Osteocyte (in vitro differentiated cells): ENCODE measurements around the gene ANKRD7. TPM values are rescaled to one million over a fixed set of nuclear protein-coding genes. Genes with fewer than 3 reads are reported as not detected.

ENCODE experiments used
- DNase-seq: peaks from one replicate; pipeline ENCODE4 v3.0.0; 2021; ENCODE audit warnings: mixed read lengths; ENCODE audit not compliant: unreplicated experiment; ENCODE audit errors: extremely low spot score
- H3K27ac Mint-ChIP-seq: one replicate; pipeline ENCODE4 v1.8.0; 2021; ENCODE audit warnings: mild to moderate bottlenecking, mixed read lengths; ENCODE audit not compliant: unreplicated experiment
- H3K27me3 Mint-ChIP-seq: one replicate; pipeline ENCODE4 v1.8.0; 2021; ENCODE audit warnings: mixed read lengths; ENCODE audit not compliant: unreplicated experiment
- H3K36me3 Mint-ChIP-seq: one replicate; pipeline ENCODE4 v1.8.0; 2021; ENCODE audit warnings: mixed read lengths; ENCODE audit not compliant: unreplicated experiment
- H3K4me1 Mint-ChIP-seq: one replicate; pipeline ENCODE4 v1.8.0; 2021; ENCODE audit warnings: mixed read lengths; ENCODE audit not compliant: unreplicated experiment
- H3K4me3 Mint-ChIP-seq: one replicate; pipeline ENCODE4 v1.8.0; 2021; ENCODE audit warnings: mild to moderate bottlenecking, moderate library complexity, mixed read lengths; ENCODE audit not compliant: unreplicated experiment
- H3K9me3 Mint-ChIP-seq: one replicate; pipeline ENCODE4 v1.8.0; 2021; ENCODE audit warnings: mixed read lengths; ENCODE audit not compliant: unreplicated experiment
- long read RNA-seq: library from polyadenylated mRNA; unstranded; transcript quantifications from one replicate; pipeline ENCODE4 v2.0.0, GENCODE V29; 2021
- total RNA-seq: library from RNA; stranded (reverse); gene quantifications from 2 replicates; pipeline ENCODE4 v1.2.1, GENCODE V29; 2021
- TF ChIP-seq, protein P1 (sequence below): fragments of 200-600 bp; sonication (generic); IDR thresholded peaks from 2 replicates; pipeline ENCODE4 v1.5.0; 2021; ENCODE audit warnings: antibody characterized with exemption, mild to moderate bottlenecking, moderate library complexity

ANKRD7 gene, protein sequence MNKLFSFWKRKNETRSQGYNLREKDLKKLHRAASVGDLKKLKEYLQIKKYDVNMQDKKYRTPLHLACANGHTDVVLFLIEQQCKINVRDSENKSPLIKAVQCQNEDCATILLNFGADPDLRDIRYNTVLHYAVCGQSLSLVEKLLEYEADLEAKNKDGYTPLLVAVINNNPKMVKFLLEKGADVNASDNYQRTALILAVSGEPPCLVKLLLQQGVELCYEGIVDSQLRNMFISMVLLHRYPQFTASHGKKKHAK
- not detected in 2 replicates for total RNA-seq
- long read RNA-seq, result 0 reads

DNA sequence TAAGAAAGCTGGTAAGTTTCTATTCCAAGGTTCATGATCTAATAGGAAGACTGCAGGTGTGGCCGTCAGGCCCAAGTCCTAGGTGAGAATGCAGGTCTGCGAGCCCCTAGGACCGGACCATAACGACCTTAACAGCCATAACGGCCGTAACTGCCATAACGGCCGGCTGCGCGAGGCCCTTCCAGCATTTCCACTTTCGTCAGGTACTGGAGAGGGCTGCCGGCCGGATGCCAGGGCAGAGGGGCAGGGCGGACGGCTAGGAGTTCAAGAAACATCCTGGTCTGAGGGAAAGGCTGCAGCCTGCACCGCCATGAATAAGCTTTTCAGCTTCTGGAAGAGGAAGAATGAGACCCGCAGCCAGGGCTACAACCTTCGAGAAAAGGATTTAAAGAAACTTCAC lies at the start of gene ANKRD7:
ANKRD7 (plus strand) TSS at position 184 of the 400 bp plus-strand sequence; CDS start at position 311, 127 bp downstream.
- no peaks in the 10 kb centered on the region for H3K4me1 Mint-ChIP-seq
- no peak within 1 kb of the TSS for H3K27ac Mint-ChIP-seq
- H3K9me3 Mint-ChIP-seq, result no peaks in the 10 kb centered on the region
- TF ChIP-seq, protein P1, sequence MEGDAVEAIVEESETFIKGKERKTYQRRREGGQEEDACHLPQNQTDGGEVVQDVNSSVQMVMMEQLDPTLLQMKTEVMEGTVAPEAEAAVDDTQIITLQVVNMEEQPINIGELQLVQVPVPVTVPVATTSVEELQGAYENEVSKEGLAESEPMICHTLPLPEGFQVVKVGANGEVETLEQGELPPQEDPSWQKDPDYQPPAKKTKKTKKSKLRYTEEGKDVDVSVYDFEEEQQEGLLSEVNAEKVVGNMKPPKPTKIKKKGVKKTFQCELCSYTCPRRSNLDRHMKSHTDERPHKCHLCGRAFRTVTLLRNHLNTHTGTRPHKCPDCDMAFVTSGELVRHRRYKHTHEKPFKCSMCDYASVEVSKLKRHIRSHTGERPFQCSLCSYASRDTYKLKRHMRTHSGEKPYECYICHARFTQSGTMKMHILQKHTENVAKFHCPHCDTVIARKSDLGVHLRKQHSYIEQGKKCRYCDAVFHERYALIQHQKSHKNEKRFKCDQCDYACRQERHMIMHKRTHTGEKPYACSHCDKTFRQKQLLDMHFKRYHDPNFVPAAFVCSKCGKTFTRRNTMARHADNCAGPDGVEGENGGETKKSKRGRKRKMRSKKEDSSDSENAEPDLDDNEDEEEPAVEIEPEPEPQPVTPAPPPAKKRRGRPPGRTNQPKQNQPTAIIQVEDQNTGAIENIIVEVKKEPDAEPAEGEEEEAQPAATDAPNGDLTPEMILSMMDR, result no peak
- DNase-seq, result no peak
- H3K4me3 Mint-ChIP-seq, result no peak within 1 kb of the TSS
- H3K27me3 Mint-ChIP-seq, result no peaks in the 10 kb centered on the region
- no peaks in the 10 kb centered on the region for H3K36me3 Mint-ChIP-seq

DNA sequence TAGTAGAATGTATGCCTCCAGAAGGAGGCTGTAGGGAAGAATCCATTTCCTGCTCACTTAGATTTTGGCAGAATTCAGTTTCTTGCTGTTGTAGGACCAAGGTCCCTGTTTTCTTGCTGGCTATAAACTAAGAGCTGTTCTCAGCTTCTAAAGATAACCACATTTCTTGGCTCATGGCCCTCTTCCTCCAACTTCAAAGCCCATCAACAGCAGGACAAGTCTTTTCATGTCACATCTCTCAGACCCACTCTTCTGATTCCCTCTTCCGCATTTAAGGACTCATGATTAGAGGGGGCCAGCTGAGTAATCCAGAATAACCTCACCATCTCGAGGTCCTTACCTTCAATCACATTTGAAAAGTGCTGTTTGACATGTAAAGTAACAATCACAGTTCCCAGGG lies 48.8 kb upstream of the ANKRD7 start:
- H3K27ac Mint-ChIP-seq, result no peak overlapping the region
- no peaks in the 10 kb centered on the region for H3K36me3 Mint-ChIP-seq
- peaks cover 11% of the 10 kb centered on the region for H3K27me3 Mint-ChIP-seq
- H3K4me1 Mint-ChIP-seq, result no peaks in the 10 kb centered on the region
- DNase-seq, result no peak
- H3K9me3 Mint-ChIP-seq, result no peaks in the 10 kb centered on the region
- TF ChIP-seq, protein P1, result no peak
- H3K4me3 Mint-ChIP-seq, result no peak overlapping the region

DNA sequence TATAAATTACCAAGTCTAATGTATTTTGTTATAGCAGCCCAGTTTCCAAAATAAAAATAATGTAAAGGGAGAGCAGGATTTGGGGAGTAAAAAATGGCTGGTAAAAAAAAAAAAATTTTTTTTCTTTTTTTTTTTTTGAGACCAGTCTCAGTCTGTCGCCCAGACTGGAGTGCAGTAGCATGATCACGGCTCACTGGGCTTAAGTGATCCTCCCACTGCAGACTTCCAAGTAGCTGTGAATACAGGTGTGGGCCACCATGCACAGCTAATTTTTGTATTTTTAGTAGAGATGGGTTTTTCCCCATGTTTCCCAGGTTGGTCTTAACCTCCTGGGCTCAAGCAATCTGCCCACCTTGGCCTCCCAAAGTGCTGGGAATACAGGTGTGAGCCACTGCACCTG lies 45.3 kb upstream of the ANKRD7 start:
- DNase-seq, result no peak
- no peak overlapping the region for H3K27ac Mint-ChIP-seq
- no peaks in the 10 kb centered on the region for H3K9me3 Mint-ChIP-seq
- peaks cover 13% of the 10 kb centered on the region for H3K4me1 Mint-ChIP-seq
- H3K36me3 Mint-ChIP-seq, result peaks cover 2% of the 10 kb centered on the region
- H3K27me3 Mint-ChIP-seq, result peaks cover 7% of the 10 kb centered on the region
- no peak overlapping the region for H3K4me3 Mint-ChIP-seq
- TF ChIP-seq, protein P1, result no peak

DNA sequence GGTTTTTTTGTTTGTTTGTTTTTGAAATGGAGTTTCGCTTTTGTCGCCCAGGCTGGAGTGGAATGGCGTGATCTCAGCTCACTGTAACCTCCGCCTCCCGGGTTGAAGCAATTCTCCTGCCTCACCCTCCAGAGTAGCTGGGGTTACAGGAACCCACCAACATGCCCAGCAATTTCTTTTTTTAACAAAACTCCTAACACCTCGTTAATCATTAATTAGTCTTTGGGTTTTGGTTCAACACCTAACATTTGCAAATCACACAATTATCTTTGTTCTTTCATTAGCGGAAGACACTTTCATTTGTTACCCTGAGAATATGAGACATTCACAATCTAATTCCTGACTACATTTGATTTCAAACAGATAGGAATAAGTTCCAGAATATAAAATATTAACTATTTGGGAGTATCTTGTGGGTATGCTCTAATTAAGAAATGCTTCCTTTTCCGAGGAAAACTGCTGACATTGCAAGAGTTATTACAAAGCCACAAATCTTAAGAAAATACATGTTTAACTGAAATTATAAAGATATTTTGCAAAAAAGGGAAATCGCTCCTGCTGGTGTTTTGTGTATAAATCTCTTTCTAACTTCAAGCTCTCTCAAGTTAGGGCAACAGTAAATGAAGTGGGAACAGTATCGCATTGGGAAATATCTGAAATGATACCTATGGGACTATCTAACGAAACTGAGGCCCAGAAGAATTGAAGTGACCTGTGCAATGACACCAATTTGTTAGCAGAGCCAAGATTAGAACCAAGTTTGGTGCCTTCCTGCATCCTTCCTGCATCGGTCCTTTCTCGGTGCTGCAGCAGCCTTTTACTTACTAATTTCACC lies 41.7 kb upstream of the ANKRD7 start:
- Mint-ChIP-seq H3K27me3 (no peaks in the 10 kb centered on the region), H3K27ac (peak overlapping the region; percentile 100), H3K4me3 (peak overlapping the region; percentile 95), H3K36me3 (peaks cover 9% of the 10 kb centered on the region), H3K4me1 (peaks cover 40% of the 10 kb centered on the region), H3K9me3 (no peaks in the 10 kb centered on the region)
- DNase-seq, result no peak
- TF ChIP-seq, protein P1, result no peak

DNA sequence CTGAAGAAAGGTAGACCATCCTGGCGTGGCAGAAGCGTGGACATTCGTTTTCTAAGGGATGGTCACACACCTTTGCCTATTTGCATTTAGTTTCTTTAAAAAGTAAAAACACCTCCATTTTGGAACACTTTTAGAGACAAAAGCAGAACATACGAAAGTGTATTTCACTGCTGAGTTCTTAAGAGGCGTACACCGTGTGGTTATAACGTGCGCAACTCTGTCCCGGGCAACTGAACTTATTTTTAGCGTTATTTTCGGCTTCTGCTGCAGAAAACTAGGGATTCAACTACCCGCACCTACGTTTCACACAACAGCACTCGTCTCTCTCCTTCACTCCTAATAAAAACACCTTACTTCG lies 41.1 kb upstream of the ANKRD7 start:
- TF ChIP-seq, protein P1, result no peak
- Mint-ChIP-seq H3K4me1 (peaks cover 40% of the 10 kb centered on the region), H3K27me3 (no peaks in the 10 kb centered on the region), H3K9me3 (no peaks in the 10 kb centered on the region), H3K36me3 (peaks cover 10% of the 10 kb centered on the region), H3K27ac (peak overlapping the region; percentile 100), H3K4me3 (peak overlapping the region; percentile 95)
- no peak for DNase-seq
